ENCODE data around the gene BBS9.

BBS9 gene

DNA sequence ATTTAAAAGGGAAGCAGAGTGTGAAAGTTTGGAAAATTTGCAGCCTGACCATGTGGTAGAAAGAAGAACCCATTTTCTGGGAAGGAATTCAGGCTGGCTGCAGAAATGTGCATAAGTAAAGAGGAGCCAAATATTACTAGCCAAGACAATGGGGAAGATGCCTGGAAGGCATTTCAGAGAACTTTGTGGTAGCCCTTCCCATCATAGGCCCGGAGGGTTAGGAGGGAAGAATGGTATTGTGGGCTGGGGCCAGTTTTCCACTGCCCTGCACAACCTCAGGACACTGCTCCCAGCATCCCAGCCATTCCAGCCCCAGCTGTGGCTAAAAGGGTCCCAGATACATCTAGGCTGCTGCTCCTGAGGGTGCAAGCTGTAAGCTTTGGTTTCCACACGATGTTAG is 497.5 kb downstream of the BBS9 start:
- H3K9me3 ChIP-seq, result no peaks in the 10 kb centered on the region
- no peak overlapping the region for H3K4me3 ChIP-seq (ENCODE audit: low read depth in 1 of 2, low read length in 1 of 2)
- H3K36me3 ChIP-seq, result no peaks in the 10 kb centered on the region
- H3K27me3 ChIP-seq, result no peaks in the 10 kb centered on the region
- no peak overlapping the region for H3K27ac ChIP-seq
- H3K4me1 ChIP-seq (ENCODE audit: control insufficient read depth in 1 of 2, insufficient read depth in 1 of 2, low read depth in 1 of 2, low read length in 1 of 2), result no peaks in the 10 kb centered on the region
- TF ChIP-seq, protein P1, sequence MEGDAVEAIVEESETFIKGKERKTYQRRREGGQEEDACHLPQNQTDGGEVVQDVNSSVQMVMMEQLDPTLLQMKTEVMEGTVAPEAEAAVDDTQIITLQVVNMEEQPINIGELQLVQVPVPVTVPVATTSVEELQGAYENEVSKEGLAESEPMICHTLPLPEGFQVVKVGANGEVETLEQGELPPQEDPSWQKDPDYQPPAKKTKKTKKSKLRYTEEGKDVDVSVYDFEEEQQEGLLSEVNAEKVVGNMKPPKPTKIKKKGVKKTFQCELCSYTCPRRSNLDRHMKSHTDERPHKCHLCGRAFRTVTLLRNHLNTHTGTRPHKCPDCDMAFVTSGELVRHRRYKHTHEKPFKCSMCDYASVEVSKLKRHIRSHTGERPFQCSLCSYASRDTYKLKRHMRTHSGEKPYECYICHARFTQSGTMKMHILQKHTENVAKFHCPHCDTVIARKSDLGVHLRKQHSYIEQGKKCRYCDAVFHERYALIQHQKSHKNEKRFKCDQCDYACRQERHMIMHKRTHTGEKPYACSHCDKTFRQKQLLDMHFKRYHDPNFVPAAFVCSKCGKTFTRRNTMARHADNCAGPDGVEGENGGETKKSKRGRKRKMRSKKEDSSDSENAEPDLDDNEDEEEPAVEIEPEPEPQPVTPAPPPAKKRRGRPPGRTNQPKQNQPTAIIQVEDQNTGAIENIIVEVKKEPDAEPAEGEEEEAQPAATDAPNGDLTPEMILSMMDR (IDR thresholded peaks at IDR 0.05), result no peak

DNA sequence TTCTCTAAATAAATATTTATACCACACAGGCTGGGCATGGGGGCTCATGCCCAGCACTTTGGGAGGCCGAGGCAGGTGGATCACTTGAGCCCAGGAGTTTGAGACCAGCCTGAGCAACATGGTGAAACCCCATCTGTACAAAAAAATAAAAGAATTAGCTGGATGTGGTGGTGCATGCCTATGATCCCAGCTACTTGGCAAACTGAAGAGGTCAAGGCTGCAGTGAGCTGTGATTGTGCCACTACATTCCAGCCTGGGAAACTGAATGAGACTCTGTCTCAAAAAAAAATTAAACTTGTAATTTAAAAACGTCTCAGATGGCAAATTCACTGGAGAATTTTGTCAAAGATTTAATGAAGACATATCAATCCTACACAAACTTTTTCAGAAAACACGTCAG is 498.4 kb downstream of the BBS9 start:
- TF ChIP-seq, protein P1 (IDR thresholded peaks at IDR 0.05), result no peak
- H3K4me3 ChIP-seq (ENCODE audit: low read depth in 1 of 2, low read length in 1 of 2), result no peak overlapping the region
- no peaks in the 10 kb centered on the region for H3K27me3 ChIP-seq
- H3K4me1 ChIP-seq (ENCODE audit: control insufficient read depth in 1 of 2, insufficient read depth in 1 of 2, low read depth in 1 of 2, low read length in 1 of 2), result no peaks in the 10 kb centered on the region
- no peaks in the 10 kb centered on the region for H3K9me3 ChIP-seq
- H3K27ac ChIP-seq, result no peak overlapping the region
- H3K36me3 ChIP-seq, result no peaks in the 10 kb centered on the region

DNA sequence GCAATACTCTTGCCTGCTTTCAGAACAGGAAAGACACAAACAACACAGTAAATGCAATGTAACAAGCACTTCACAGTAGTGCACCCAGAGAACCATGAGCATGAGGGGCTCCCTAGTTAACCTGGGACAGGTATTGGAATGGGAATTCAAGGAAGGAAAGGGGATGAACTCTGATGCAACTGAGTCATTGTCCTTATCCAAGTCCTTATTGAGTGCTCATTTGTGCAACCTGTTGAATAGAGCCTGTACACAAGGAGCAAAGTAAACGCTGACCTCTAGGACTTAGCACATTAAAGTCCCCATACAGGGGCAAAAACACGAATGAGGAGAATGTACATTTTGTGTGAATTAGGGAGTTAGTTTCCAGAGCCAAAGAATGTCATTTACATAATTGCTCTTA is 499.5 kb downstream of the BBS9 start:
- H3K9me3 ChIP-seq, result no peaks in the 10 kb centered on the region
- no peaks in the 10 kb centered on the region for H3K4me1 ChIP-seq (ENCODE audit: control insufficient read depth in 1 of 2, insufficient read depth in 1 of 2, low read depth in 1 of 2, low read length in 1 of 2)
- no peaks in the 10 kb centered on the region for H3K36me3 ChIP-seq
- no peak overlapping the region for H3K27ac ChIP-seq
- no peak overlapping the region for H3K4me3 ChIP-seq (ENCODE audit: low read depth in 1 of 2, low read length in 1 of 2)
- no peaks in the 10 kb centered on the region for H3K27me3 ChIP-seq
- TF ChIP-seq, protein P1 (IDR thresholded peaks at IDR 0.05), result no peak

DNA sequence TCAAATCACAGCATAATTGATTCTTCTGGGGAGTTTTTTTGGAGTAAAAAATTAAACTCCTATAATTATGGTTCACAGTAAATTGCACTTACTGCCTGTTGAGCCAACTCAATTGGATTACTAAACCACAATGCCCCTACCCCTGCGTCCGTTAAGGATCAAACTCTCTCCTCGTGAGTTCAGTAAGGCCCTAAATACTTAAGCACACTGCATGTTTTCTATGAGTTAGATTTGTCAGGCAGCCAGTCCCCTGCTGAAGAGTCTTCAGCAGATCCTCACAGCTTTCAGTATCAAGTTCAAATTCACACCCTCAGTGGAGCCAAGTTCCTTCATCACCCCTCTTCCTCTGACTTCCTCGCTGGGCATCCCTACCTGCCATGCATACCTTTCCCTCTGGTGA is 501.0 kb downstream of the BBS9 start:
- TF ChIP-seq, protein P1 (IDR thresholded peaks at IDR 0.05), result no peak
- H3K27me3 ChIP-seq, result no peaks in the 10 kb centered on the region
- no peak overlapping the region for H3K4me3 ChIP-seq (ENCODE audit: low read depth in 1 of 2, low read length in 1 of 2)
- H3K36me3 ChIP-seq, result no peaks in the 10 kb centered on the region
- H3K4me1 ChIP-seq (ENCODE audit: control insufficient read depth in 1 of 2, insufficient read depth in 1 of 2, low read depth in 1 of 2, low read length in 1 of 2), result no peaks in the 10 kb centered on the region
- H3K9me3 ChIP-seq, result no peaks in the 10 kb centered on the region
- no peak overlapping the region for H3K27ac ChIP-seq

DNA sequence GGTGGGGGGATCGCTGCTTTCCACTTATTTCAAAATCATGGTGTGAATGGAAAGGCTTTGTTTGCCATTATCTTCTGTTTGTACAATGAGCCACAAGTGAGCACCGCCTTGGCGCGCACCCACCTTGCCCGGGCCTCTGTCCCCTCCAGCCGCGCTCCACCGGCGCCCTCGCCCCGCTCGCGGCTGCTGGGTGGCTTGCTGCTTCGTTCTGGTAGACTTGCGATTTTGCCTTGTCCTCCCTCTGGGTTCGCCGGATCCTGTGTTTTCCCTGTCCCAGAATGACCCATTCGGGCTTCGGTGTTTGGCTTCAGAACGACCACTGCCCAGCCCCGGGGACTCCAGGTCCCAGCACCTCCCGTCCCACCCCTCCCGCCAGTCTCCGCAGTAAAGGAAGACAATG is 503.0 kb downstream of the BBS9 start:
- H3K36me3 ChIP-seq, result no peaks in the 10 kb centered on the region
- H3K27me3 ChIP-seq, result no peaks in the 10 kb centered on the region
- no peak overlapping the region for H3K27ac ChIP-seq
- no peak overlapping the region for H3K4me3 ChIP-seq (ENCODE audit: low read depth in 1 of 2, low read length in 1 of 2)
- no peaks in the 10 kb centered on the region for H3K4me1 ChIP-seq (ENCODE audit: control insufficient read depth in 1 of 2, insufficient read depth in 1 of 2, low read depth in 1 of 2, low read length in 1 of 2)
- H3K9me3 ChIP-seq, result no peaks in the 10 kb centered on the region
- TF ChIP-seq, protein P1 (IDR thresholded peaks at IDR 0.05), result no peak
